ENCODE data around the gene NUDT3.
"Not testable (repeated sequence)": the region's sequence is repeated elsewhere in the genome, so short reads cannot be mapped to it uniquely, and the experiment has no call there.

Gene NUDT3

DNA sequence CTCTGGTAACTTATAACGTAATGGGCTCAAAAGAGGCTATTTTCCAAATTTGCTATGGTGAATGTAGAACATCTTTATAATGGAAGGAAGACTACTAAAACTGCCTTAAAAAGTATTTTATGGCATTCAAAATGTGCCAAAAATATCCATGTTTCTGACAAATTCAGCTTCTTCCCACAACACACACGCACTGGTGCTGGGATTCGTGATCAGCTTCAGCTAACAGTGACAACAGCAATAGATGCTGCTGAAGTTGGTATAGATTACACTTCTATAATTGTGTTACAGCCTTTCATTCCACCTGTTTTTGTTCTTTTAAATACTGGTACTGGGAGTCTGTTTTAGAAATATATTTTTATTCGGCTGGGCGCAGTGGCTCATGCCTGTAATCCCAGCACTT is 19.0 kb downstream of the NUDT3 start:
- in situ Hi-C loops (cut with MboI; ENCODE audit: low sequenced_read_pairs) = no loop called here

DNA sequence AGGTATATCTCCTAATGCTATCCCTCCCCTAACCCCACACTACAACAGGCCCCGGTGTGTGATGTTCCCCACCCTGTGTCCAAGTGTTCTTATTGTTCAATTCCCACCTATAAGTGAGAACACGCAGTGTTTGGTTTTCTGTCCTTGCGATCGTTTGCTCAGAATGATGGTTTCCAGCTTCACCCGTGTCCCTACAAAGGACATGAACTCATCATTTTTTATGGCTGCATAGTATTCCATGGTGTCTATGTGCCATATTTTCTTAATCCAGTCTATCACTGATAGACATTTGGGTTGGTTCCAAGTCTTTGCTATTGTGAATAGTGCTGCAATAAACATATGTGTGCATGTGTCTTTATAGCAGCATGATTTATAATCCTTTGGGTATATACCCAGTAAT is 20.6 kb downstream of the NUDT3 start:
- in situ Hi-C loops (cut with MboI; ENCODE audit: low sequenced_read_pairs) = not testable (repeated sequence)

DNA sequence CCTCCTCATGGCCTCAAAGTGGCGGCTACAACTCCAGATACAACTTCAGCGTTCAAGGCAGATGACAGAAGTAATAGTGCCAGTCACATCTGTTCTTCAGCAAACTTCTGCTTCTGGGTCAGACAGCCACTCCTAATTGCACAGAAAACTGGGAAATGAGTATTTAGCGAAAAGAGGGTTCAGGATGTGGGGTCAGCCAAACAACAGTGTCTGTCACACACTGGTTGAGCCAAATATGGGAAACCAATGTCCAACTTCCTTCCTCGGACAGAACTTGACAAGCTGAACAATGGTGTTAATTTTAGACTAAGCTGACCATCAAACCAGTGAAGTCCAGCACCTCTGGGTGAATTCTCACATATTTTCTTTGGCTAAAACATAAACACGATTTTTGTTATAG is 22.1 kb downstream of the NUDT3 start:
- in situ Hi-C loops (cut with MboI; ENCODE audit: low sequenced_read_pairs) = no loop called here

DNA sequence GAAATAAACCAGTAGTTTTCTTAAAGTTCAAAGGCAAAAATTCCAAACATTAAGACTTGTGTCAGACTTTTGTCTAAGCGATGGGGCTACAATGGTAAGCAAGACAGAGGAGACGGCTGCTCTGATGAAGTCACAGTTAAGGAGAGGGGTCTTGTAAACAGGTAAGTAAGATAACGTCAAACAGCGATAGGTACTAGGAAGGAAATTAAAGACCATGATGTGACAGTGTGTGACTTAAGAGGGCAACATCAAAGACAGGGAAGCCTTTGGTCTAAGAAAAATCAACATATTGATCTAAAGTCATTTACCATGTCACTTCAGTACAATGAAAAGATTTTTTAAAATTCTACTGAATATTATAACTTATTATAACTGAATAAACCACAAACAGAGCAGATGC is 23.1 kb downstream of the NUDT3 start:
- in situ Hi-C loops (cut with MboI; ENCODE audit: low sequenced_read_pairs) = no loop called here

DNA sequence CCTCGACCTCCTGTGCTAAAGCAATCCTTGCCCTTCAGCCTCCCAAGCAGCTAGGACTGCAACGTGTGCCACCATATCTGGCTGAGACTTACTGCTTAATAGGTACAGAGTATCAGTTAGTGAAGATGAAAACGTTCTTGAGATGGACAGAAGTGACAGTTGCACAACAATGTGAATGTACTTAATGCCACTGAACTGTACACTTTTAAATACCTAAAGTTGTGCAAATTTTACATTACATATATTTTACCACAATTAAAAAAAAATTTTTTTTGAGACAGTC is 25.9 kb downstream of the NUDT3 start:
- in situ Hi-C loops (cut with MboI; ENCODE audit: low sequenced_read_pairs) = no loop called here

DNA sequence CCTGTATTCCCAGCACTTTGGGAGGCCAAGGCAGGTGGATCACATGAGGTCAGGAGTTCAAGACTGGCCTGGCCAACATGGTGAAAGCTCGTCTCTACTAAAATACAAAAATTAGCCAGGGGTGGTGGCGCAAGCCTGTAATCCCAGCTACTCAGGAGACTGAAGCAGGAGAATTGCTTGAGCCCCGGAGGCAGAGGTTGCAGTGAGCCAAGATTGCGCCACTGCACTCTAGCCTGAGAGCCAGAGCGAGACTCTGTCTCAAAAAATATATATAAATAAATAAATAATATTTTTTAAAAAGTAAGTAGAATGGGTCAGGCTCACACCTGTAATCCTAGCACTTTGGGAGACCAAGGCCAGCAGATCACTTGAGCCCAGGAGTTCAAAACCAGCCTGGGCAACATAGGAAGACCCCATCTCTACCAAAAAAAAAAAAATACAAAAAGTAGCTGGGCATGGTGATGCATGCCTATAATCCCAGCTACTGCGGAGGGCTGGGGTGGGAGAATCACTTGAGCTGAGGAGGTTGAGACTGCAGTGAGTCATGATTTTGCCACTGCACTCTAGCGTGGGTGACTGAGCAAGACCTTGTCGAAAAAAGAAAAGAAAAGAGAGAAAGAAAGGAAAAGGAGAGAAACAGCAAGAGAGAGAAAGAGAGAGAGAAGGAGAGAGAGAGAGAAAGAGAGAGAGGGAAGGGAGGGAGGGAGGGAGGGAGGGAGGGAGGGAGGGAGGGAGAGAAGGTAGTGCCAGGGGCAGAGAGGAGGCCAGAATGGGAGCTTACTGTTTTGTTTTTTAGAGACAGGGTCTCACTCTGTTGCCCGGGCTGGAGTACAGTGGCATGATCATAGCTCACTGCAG is 26.5 kb downstream of the NUDT3 start:
- in situ Hi-C loops (cut with MboI; ENCODE audit: low sequenced_read_pairs) = not testable (repeated sequence)

DNA sequence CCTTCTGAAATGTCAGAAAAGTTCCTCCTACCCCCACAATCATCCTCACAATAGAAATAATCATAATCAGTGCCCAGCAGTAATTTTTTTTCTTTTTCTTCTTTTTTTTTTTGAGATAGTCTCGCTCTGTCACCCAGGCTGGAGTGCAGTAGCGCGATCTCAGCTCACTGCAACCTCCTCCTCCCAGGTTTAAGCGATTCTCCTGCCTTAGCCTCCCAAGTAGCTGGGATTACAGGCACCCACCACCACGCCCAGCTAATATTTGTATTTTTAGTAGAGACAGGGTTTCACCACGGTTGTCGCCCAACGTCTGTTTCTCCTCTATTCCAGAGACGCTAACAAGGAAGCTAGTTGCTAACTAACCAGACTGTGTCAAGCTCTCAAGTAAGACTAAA is 28.8 kb downstream of the NUDT3 start:
- in situ Hi-C loops (cut with MboI; ENCODE audit: low sequenced_read_pairs) = not testable (repeated sequence)

DNA sequence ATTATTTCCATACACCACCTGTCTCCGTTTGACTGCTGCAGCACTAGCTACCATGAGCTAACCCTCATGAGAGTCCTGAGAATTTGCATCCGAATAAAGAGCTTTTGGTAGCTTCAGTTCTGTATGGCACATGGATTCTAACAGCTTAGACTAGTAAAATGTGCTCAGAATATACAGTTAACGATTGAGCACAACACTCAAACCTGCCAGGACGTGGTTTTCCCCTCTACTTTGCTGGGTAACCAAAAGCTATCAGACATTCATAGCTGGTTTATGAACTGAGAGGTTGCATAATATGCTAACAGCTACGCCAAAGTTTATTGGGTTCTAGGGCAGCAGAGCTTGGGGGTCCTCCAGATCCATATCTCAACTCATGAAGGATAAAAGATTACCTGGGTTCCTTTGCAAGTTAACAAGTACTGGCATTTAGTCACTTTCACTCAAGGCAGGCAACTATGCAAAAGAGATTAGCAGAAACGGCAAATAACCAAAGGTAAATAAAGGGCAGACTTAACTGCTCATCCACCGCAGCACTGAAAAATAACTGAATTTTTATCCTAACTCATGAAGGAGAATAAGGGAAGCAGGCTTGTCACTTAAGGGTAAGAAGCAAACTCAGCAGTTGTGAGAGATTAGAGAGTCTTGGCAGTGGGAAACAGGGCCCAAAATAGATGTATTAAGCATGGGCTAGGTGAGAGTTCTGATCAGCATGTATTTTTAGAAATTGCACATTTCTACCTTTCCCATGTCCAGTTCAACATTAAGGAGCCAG is 29.4 kb downstream of the NUDT3 start:
- in situ Hi-C loops (cut with MboI; ENCODE audit: low sequenced_read_pairs) = no loop called here

DNA sequence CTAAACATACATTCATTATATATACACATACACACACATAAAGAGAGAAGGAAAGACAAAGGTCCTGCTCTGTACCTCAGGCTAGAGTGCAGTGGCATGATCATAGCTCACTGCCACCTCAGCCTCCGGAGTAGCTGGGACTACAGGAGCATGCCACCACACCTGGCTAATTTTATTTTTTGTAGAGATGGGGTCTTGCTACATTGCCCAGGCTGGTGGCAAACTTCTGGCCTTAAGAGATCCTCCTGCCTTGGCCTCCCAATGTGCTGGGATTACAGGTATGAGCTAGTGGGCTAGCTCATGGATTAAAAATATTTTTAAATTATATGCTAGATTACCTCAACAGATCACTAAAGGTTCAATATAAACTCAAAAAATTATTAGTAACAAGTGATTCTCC is 30.3 kb downstream of the NUDT3 start:
- in situ Hi-C loops (cut with MboI; ENCODE audit: low sequenced_read_pairs) = no loop called here

DNA sequence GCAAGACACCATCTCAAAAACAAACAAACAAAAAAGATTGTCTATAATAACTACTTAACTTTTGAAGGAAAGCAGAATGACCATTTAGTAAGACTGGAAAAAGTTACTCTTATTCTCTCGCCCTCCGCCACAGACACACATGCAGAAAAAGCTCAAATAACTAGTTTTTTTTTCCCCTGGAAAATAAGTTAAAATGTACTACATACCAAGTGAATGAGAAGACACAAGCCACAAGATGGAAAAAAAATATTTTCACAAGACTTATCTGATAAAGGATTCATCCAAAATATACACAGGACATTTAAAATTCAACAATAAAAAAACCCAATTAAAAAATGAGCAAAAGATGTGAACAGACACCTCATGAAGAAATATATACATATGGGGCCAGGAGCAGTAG is 31.9 kb downstream of the NUDT3 start:
- in situ Hi-C loops (cut with MboI; ENCODE audit: low sequenced_read_pairs) = no loop called here

DNA sequence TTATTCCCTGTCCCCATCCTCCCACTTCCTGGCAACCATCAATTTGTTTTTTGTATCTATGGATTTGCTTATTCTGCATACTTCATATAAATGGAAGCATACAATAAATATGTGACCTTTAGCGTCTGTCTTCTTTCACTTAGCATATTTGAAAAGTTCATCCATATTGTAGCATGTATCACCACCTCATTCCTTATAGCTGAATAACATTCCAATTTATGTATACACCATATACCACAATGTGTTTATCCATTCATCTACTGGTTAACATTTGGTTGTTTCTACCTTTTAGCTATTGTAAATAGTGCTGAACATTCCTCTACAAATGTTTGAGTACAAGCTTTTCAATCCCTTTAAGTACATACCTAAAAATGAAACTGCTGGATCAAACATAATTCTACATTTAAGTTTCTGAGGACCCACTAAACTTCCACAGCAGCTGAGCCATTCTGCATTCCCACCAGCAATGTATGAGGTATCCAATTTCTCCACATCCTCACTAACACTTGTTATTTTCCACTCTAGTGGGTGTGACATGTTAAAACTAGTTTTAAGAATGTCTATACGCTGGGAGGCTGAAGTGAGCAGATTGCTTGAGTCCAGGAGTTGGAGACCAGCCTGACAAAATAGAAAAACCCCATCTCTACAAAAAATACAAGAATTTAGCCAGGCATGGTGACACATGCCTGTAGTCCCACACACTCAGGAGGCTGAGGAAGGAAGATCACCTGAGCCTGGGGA is 32.9 kb downstream of the NUDT3 start:
- in situ Hi-C loops (cut with MboI; ENCODE audit: low sequenced_read_pairs) = no loop called here

DNA sequence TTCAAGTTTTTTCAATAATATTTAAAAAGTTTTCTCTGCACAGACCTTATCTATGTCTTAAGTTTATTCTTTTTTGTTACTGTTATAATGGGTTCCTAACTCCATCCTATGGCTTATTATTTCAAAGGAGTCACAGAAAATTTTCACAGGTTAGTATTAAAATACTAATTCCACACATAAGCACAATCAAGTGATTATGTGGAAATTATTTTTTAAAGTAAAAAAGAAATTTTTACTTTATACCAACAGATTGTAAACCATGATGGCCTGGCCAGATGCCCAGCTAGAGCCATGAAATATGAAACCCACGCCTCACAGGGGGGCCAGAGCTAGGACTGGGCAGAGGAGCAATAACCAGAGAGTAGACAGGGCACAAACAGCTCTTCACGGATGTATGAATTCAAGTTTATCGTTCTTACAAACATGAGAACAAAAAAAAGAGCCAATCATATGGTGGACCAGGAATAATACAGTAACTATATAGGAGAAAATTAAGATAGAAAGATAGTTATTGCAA is 34.0 kb downstream of the NUDT3 start:
- in situ Hi-C loops (cut with MboI; ENCODE audit: low sequenced_read_pairs) = no loop called here

DNA sequence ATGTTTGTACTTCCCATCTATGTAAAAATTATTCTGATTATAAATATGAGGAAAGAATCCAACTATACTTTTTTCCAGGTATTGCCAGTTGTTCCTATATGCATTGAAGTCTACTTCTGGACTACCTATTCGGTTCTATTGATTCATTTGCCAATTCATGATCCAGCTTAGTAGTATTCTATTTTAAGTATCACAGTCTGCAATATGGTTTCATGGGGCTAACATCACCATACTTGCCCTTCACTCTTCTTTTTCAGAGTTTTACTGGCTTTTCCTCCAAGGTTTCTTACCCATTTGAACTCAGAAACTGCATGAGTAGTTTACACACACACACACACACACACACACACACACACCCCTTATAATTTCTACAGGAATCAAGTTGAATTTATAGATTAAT is 34.5 kb downstream of the NUDT3 start:
- in situ Hi-C loops (cut with MboI; ENCODE audit: low sequenced_read_pairs) = no loop called here

DNA sequence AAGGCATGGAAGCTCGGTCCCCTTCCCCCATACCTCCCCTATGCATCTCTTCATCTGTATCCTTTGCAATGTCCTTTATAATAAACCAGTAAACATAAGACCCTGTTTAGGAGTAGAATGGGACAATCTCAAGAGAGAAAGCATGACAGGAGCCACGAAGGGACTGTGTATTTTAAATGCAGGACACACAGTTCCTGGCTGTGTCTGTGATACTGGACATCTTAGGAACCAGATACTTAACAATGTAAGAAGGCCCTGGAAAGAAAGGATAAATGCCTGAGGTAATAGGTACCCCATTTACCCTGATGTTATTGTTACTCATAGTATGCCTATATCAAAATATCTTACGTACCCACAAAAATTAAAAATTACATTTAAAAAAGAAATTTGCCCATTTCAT is 36.6 kb downstream of the NUDT3 start:
- in situ Hi-C loops (cut with MboI; ENCODE audit: low sequenced_read_pairs) = no loop called here

DNA sequence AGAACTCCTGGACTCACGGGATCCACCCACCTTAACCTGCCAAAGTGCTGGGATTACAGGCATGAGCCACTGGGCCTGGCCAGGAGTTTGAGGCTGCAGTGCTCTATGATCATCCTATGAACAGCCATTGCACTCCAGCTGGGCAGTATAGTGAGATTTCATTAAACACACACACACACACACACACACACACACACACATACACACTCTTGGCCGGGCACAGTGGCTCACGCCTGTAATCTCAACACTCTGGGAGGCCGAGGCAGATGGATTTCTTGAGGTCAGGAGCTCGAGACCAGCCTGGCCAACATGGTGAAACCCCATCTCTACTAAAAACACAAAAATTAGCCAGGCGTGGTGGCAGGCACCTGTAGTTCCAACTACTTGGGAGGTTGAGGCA is 38.2 kb downstream of the NUDT3 start:
- in situ Hi-C loops (cut with MboI; ENCODE audit: low sequenced_read_pairs) = not testable (repeated sequence)

DNA sequence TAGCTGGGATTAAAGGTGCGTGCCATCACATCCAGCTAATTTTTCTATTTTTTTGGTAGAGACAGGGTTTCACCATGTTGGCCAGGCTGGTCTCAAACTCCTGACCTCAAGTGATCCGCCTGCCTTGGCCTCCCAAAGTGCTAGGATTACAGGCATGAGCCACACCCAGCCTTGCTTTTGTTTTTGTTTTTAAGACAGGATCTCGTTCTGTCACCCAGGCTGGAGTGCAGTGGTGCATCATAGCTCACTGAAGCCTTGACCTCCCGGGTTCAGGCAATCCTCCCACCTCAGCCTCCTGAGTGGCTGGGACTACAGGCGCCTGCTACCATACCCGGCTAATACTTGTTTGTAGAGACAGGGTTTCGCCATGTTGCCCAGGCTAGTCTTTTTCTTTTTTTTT is 38.9 kb downstream of the NUDT3 start:
- in situ Hi-C loops (cut with MboI; ENCODE audit: low sequenced_read_pairs) = not testable (repeated sequence)

DNA sequence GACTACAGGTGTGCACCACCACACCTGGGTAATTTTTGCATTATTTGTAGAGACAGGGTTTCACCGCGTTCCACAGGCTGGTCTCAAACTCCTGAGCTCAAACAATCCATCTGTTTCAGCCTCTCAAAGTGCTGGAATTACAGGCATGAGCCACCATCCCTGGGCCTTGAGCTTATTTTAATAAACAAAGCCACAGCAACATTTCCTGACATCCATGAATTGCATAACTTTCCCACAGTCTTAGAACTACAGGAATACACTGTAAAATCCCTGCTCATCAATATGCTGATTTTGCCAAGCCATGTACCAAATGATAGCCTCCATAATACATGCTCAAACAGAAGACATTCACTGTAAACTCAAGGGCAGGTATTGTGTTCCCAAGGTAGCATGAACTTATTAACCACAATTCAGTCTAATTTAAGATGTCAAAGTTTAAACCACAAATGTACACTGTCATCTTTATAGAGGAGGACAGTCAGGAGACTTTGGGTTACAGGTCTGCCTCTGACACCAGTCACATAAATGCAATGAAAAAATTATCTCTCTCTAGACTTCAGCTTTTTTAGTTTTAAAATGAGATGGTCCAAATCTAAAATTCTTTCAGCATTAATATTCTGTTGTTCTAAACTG is 40.0 kb downstream of the NUDT3 start:
- in situ Hi-C loops (cut with MboI; ENCODE audit: low sequenced_read_pairs) = no loop called here

DNA sequence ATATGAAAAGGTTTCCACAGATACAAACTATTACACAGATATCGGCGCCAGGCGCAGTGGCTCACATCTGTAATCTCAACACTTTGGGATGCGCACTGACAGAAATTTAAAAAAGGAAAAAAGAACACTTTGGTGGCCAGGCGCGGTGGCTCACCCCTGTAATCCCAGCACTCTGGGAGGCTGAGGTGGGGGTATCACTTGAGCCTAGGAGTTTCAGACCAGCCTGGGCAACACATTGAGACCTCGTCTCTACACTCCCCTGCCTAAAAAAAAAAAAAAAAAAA is 41.6 kb downstream of the NUDT3 start:
- in situ Hi-C loops (cut with MboI; ENCODE audit: low sequenced_read_pairs) = no loop called here

DNA sequence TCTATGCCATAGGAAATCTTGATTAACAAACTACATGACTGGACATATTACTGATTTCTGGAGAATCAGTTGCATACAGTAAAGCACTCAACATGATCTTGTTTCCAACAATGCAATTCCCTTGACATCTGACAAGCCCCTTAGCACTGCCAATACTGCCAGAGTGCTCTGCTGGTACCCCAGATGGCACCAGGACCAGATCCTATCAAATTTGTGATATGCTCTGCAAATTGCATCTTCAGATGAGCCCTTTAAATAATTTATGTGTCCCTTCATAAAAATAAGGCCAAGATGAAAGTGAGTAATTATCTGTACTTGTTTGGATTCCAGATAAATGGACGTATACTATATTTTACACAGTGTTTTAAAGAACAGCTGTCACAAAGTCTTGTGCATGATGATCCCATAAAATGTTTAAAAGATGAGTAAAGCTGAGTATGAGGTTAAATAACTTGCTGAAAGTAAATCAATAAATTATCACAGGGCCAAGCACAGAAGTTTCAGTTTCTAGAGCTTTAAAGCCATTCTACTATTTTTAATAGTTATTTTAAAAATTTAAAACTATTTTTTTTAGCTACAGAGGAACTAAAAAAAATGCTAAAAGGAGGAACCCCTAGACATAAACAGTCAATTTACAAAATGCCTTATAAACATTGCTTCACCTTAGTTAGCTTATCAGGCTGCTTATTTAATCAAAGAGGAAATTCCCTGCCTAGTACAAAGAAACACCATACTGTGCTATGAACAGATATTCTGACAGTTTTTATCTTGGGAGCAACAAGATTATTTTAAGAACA is 42.1 kb downstream of the NUDT3 start:
- in situ Hi-C loops (cut with MboI; ENCODE audit: low sequenced_read_pairs) = no loop called here

DNA sequence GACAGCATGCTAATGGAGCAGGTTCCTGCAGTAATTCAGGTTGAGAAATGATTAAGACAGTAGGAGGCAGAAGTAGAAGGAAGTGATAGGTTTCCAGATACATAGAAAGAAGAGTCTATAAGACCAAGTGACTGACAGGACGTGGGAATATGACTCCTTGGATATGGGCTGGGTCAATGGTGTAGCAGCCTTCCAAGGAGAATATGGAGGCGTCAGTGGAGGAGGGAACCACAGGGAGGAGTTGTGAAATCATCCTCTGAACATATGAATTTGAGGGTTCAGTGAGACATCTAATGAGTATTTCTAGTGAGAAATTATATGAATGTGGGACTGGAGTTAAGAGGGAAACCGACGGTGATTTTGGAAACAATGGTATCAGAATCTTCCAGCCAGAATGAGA is 43.3 kb downstream of the NUDT3 start:
- in situ Hi-C loops (cut with MboI; ENCODE audit: low sequenced_read_pairs) = no loop called here

DNA sequence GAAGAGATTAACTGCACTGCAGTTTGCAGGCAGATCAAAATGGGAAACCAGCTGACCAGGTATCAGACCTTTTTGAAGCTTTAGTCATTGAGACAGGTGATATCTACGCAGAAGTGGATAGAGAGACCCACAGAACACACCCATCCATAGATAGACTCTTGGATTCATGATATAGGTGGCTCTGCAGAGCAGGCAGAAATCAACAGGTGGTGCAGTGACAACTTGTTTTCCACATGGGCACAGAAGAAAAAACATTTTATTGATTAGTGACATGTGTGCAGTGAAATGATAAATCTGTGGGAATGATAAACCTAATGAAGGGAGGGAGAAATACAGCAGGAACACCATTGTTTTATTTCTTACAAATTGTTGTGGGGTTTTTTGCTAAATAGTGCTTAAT is 45.2 kb downstream of the NUDT3 start:
- in situ Hi-C loops (cut with MboI; ENCODE audit: low sequenced_read_pairs) = no loop called here

All from HL-60/S4 (cell line).